ENCODE measurements around the gene P2RX4. TPM values are rescaled to one million over a fixed set of nuclear protein-coding genes. Genes with fewer than 3 reads are reported as not detected.

P2RX4 gene
- total RNA-seq, 1 experiment from 2014 or later: 7.6 TPM

DNA sequence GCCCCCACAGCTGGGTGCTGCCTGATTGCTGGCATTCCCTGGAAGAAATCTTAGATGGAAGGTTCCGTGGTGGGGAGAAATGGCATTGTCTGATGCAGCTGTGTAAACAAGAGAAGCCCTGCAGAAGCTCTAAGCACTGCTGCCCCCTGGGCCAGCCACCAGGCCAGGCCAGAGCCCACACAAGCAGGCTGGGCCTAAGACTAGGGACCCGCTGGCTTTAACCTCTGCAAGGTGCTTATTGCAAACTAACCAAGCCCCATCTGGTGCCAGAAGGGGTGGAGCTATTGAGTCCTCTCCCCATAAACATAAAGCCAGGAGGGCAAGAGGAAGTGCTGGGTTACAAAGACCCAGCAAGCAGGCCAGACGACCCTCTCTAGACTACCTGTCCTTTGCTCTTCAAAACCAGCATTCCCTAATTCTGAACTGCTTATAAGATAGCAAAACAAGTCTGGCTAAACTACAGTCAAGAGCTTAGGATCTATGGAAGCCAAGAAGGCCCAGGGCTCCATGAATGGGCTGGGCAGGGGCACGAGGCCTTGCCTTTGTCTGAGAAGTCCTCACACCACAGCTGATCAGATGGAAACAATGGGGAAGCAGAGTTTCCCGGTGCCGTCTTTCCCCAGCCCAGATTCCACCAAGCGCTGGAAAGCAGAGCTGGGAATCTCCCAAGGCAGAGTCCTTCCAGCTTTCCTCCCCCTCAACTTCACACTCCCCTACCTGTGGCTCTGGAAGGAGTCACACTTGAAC is 28.8 kb downstream of the P2RX4 start:
- TF ChIP-seq, protein P1, sequence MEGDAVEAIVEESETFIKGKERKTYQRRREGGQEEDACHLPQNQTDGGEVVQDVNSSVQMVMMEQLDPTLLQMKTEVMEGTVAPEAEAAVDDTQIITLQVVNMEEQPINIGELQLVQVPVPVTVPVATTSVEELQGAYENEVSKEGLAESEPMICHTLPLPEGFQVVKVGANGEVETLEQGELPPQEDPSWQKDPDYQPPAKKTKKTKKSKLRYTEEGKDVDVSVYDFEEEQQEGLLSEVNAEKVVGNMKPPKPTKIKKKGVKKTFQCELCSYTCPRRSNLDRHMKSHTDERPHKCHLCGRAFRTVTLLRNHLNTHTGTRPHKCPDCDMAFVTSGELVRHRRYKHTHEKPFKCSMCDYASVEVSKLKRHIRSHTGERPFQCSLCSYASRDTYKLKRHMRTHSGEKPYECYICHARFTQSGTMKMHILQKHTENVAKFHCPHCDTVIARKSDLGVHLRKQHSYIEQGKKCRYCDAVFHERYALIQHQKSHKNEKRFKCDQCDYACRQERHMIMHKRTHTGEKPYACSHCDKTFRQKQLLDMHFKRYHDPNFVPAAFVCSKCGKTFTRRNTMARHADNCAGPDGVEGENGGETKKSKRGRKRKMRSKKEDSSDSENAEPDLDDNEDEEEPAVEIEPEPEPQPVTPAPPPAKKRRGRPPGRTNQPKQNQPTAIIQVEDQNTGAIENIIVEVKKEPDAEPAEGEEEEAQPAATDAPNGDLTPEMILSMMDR (conservative IDR thresholded peaks at IDR 0.05; ENCODE audit: low read depth, low read length): no peak
- no peak for TF ChIP-seq EZH2 (IDR thresholded peaks at IDR 0.05; ENCODE audit: borderline replicate concordance, low read depth, low read length, poor library complexity, severe bottlenecking)
- no peaks in the 10 kb centered on the region for H3K27me3 ChIP-seq (replicated peaks; ENCODE audit: insufficient read depth, low read depth, low read length, poor library complexity)
- no peak overlapping the region for H3K4me3 ChIP-seq (ENCODE audit: low read depth, low read length, poor library complexity, severe bottlenecking)
- no peaks in the 10 kb centered on the region for H3K9me3 ChIP-seq (ENCODE audit: low read depth, low read length, poor library complexity, severe bottlenecking)
- DNase-seq (ENCODE audit: low spot score): no peak
- H3K36me3 ChIP-seq (ENCODE audit: insufficient read depth, low read length, poor library complexity, severe bottlenecking): peaks cover 7% of the 10 kb centered on the region
- no TSS peak for BruUV-seq (replicated peaks)
- intact Hi-C loops (cut with micrococcal nuclease; ENCODE audit: unreplicated experiment): no loop called here
- ChIA-PET CTCF (no interaction called here), POLR2A (ENCODE audit: low non-redundant PET) (interaction anchor here (0.6 kb wide), 1 partner anchor 72 kb away, joined by 7 read pairs; no protein-coding TSS in a partner anchor)
- H3K4me1 ChIP-seq (ENCODE audit: insufficient read depth, low read length, poor library complexity, severe bottlenecking): no peaks in the 10 kb centered on the region
- H3K27ac ChIP-seq (ENCODE audit: low read depth, low read length, poor library complexity, severe bottlenecking): peak overlapping the region; percentile 19

GRCh38 chr12:121239351-121240061 is 29.6 kb downstream of the P2RX4 start:
- peaks cover 7% of the 10 kb centered on the region for H3K36me3 ChIP-seq (ENCODE audit: insufficient read depth, low read length, poor library complexity, severe bottlenecking)
- no peak overlapping the region for H3K4me3 ChIP-seq (ENCODE audit: low read depth, low read length, poor library complexity, severe bottlenecking)
- ChIA-PET CTCF (interaction anchor here (0.5 kb wide), 1 partner anchor 313 kb away, joined by 5 read pairs; no protein-coding TSS in a partner anchor), POLR2A (ENCODE audit: low non-redundant PET) (interaction anchor here (0.6 kb wide), 1 partner anchor 72 kb away, joined by 7 read pairs; no protein-coding TSS in a partner anchor)
- DNase-seq (ENCODE audit: low spot score): no peak
- H3K9me3 ChIP-seq (ENCODE audit: low read depth, low read length, poor library complexity, severe bottlenecking): no peaks in the 10 kb centered on the region
- no peaks in the 10 kb centered on the region for H3K4me1 ChIP-seq (ENCODE audit: insufficient read depth, low read length, poor library complexity, severe bottlenecking)
- BruUV-seq (replicated peaks): TSS peak; percentile 35
- H3K27me3 ChIP-seq (replicated peaks; ENCODE audit: insufficient read depth, low read depth, low read length, poor library complexity): no peaks in the 10 kb centered on the region
- no peak for TF ChIP-seq EZH2 (IDR thresholded peaks at IDR 0.05; ENCODE audit: borderline replicate concordance, low read depth, low read length, poor library complexity, severe bottlenecking)
- TF ChIP-seq, protein P1 (conservative IDR thresholded peaks at IDR 0.05; ENCODE audit: low read depth, low read length): no peak
- peak overlapping the region; percentile 19 for H3K27ac ChIP-seq (ENCODE audit: low read depth, low read length, poor library complexity, severe bottlenecking)
- intact Hi-C loops (cut with micrococcal nuclease; ENCODE audit: unreplicated experiment): no loop called here

- Histone ChIP-seq H3K36me3 (ENCODE audit: insufficient read depth, low read length, poor library complexity, severe bottlenecking) (peaks cover 7% of the 10 kb centered on the region), H3K27me3 (replicated peaks; ENCODE audit: insufficient read depth, low read depth, low read length, poor library complexity) (no peaks in the 10 kb centered on the region), H3K9me3 (ENCODE audit: low read depth, low read length, poor library complexity, severe bottlenecking) (no peaks in the 10 kb centered on the region), H3K4me3 (ENCODE audit: low read depth, low read length, poor library complexity, severe bottlenecking) (no peak overlapping the region), H3K27ac (ENCODE audit: low read depth, low read length, poor library complexity, severe bottlenecking) (no peak overlapping the region), H3K4me1 (ENCODE audit: insufficient read depth, low read length, poor library complexity, severe bottlenecking) (no peaks in the 10 kb centered on the region)
- POLR2A ChIA-PET (ENCODE audit: low non-redundant PET): no interaction called here
- no peak for DNase-seq (ENCODE audit: low spot score)
- intact Hi-C loops (cut with micrococcal nuclease; ENCODE audit: unreplicated experiment): no loop called here
- CTCF ChIA-PET: interaction anchor here (0.5 kb wide), 1 partner anchor 313 kb away, joined by 5 read pairs; no protein-coding TSS in a partner anchor
- no TSS peak for BruUV-seq (replicated peaks)
- no peak for TF ChIP-seq EZH2 (IDR thresholded peaks at IDR 0.05; ENCODE audit: borderline replicate concordance, low read depth, low read length, poor library complexity, severe bottlenecking)
- TF ChIP-seq, protein P1 (conservative IDR thresholded peaks at IDR 0.05; ENCODE audit: low read depth, low read length): no peak
Measured at GRCh38 chr12:121240062-121240420, 30.1 kb downstream of the P2RX4 start.

Measured in A673 (cell line).